ENCODE results near the gene PKIB.
A peak's percentile ranks its signal among the peaks of the same experiment; 100 is the strongest.

The PKIB gene

DNA sequence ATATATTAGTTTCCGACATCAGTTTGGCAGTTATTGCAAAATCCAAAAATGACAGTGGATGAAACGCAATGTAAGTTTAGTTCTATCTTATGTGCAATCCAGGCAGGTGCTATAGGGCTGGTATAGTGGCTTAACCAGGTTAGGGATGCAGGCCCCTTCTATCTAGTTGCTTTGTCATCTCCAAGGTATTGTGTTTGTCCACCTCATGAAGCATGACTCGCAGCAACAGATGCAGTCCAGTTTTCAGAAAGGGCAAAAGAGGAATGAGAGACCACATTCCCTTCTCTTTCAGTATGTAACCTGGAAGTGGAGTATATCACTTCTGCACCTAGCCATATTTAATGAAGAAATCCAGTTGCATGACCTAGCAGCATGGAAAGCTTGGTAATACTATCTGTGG, 59.7 kb downstream of the PKIB start:
- DNase-seq: no peak

DNA sequence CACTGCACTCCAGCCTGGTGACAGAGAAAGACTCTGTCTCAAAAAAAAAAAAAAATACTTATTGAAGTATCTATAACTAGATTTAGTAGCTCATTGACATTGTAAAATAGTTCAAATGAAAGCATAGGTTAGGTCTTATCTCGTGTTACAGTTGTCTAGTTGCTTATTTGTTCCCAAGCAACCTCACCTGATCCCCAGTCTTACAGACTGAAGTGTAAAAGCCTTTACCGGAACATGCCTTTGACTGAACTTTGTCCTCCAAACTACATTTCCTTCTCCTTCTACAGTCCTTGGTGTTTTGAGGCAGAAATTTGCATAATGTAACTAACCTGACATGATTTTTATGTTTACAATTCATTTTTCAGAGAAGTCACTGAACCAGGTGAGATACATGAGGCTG, 61.0 kb downstream of the PKIB start:
- DNase-seq: no peak

DNA sequence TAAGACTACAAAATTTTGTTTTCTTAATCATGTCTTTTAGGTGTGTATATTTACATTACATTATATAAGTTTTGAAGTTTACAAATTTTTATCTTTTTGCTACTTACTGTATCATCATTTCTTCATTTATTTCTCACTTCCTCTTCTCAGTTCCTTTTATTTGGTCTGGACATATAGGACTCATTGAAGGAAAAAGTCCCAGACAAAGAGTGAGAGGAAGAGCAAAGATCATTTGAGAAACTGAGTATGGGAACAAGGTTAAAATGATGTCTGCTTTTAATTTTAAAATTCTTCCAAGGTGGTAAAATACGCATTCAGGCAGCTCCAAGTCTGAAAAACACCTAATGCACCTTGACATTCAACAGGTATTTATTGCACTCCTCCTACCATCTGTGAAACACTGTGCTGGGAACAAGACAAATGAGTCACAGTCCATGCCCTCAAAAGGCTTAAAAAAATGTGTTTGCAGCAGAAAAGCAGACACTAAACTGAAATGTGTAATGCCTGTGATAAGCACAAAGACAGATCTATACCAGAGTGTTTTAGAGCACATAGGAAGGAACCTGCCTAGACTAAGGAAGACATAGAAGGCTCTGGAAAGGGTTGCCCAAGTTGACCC, 63.2 kb downstream of the PKIB start:
- DNase-seq: no peak

DNA sequence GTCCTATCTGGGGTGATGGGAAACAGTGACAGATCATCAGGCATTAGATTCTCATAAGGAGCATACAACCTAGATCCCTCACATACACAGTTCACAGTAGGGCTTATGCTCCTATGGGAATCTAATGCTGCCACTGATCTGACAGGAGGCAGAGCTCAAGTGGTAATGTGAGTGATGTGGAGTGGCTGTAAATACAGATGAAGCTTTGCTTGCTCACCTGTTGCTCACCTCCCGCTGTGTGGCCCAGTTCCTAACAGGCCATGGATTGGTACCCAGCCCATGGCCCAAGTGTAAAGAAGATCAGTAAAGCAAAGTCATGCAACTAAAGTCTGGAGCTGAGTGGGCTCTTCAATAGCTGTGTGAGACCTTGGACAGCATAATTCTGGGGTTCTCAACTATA, 65.9 kb downstream of the PKIB start:
- DNase-seq: no peak

DNA sequence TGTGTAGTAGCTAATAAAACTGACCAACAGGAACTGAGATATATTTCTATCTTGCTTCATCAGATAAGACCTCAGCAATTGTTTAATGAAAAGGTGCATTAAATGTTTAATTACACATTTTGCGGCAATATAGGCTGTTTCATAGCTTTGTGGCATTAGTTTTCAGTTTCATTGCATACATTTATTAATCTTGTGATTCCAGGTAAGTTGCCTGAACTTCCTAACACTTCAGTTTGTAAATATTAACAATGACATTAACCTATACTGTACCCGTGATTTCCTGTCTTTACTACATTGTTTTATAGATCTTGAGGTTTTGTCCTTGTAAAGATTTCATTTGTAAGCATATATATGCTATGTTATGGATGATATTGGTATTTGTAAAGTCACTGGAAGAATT, 66.5 kb downstream of the PKIB start:
- no peak for DNase-seq

DNA sequence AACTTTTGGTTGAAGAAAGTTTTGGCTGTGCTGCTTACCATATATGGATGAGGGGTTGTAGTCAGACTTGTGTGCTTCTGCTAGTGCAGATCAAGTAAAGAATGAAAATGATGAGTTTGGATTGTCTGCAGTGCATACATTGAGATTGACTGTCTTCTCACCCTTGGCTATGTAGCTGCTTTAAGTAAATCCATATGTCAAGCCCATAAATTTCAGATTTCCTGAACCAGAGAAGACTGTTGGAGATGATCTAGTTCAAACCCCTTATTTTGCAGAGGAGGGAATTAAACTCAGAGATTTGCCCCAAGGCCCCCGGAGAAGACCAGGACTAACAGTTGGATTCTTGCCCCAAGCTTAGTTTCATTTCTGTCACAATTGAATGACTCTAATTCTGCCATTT, 67.2 kb downstream of the PKIB start:
- DNase-seq: peak; percentile 39

DNA sequence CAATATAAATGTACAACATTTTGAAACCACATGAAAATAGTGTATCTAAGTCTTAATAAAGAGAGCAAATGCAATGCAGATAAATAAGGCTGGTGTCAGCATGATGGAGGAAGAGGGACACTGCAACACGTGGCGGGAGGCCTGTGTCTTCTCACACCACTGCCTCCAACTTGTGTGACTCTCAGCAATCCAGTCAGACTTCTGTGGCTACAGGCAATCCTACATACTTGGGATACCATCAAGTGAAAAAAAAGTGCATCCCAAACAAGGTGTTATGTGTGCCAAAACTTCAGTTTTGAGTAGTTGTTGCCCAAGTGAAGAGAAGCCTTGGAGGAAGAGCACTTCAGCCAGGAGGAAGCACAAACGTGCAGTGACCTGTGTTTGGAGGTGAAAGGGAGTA, 68.6 kb downstream of the PKIB start:
- DNase-seq: no peak

DNA sequence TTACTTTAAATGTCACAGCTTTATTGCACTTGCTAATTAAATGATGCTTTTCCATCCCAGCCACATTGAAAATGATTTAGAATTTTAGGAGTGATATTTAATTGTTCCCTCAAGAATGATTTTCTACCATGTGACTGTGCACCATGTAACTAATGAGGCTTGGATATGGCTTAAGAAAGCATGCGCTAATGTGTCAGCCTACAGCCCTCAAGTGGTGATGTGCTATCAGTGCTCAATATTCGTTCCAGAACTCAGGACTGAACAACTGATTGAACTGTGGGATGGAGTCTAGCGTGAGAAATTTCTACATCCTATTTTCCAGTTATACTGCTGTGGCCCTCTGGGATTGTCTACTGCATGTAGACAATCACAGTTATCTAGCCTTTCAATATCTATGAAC, 71.5 kb downstream of the PKIB start:
- no peak for DNase-seq

DNA sequence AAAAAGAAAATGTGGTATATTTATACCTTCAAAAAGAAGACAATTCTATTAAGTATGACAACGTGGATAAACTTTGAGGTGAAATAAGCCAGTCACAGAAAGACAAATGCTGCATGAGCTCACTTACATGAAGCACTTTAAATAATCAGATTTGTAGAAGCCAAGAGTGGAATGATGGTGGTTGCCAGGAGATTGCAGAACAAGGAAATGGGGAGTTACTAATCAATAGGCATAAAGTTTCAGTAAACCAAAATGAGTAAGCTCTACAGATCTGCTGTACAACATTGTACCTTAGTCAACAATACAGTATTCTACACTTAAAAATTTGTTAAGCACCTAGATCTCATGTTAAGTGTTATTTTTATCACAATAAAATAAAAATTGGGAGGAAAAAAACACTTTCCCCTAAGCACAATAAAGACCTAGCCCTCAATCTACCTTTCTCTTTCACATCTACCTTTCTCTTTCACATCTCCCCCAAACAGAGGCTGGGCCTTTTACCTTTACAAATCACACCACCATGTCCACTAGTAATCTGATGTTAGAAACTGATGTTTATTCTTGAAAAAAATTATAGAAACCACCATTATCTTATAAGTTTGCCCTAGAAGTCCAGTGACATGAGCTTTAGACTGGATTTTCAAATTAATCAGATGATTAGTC, 73.9 kb downstream of the PKIB start:
- no peak for DNase-seq

DNA sequence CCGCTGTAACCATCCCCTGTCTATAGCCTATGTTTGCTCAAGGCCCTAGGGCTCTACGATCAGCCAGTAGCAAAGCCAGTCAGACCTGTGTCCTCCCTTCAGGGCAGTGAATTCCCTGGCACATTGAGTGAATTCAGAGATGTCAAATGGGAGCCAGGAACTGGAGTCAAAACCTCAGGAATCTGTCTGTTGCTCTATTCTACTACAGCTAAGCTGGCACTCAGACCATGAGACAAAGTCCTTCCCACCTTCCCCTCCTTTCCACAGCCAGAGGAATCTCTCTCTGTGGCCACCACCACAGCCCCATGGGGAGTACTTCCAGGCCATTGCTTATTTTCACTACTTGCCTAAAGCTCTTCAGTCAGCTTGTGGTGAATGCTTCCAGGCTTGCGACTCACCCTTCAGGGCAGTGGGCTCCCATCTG, 82.0 kb downstream of the PKIB start:
- DNase-seq: peak; percentile 81

DNA sequence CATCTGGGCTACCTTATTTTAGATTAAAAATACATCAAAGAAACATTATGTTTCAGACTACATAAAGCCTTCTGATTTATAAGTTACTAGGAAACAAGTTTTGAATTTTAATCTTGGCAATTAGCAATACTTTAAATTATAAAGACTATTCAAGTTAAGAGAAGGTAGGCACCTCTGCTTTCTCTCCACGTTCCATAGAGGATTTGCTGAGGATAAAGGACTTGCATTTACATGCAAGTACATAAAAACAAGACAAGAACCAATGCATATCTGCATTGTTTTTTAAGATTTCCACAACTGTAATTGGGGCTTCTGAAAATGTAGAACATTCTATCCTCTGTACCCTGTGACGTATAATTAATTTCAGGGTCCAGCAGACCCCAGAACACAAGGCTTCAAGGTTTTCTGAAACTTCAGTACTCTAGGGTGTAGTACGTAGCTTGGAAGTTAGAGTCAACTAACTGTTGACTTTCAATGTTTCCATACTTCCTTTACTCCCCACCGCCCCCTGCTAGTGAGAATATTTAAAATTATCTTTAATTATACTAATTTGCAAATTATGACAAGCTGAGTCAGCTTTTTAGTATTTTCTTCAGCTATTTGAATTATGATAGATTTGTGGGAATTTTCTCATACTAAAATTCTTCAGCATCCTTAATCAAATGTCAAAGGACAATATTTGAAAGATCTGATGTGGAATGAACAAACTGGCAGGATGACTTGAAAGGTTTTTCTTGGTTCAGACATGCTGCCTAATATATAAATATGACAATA, 82.8 kb downstream of the PKIB start:
- DNase-seq: no peak

DNA sequence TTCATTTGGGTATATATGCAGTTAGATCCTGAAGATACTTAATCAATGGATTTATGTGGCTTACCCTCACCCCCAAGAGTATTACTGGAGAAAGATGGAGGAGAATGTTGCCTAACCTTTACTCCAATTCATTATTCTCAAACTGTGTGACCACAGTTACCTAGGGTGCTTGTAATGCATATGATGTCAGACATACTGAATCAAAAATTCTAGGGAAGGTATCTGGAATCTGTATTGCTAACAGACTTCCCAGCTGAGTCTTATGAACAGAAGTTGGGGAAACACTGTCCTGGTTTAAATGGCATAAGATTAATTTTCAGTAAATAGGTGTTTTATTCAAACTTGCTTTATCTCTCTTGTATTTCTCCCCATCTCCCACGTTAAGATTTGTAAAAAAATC, 83.9 kb downstream of the PKIB start:
- no peak for DNase-seq

DNA sequence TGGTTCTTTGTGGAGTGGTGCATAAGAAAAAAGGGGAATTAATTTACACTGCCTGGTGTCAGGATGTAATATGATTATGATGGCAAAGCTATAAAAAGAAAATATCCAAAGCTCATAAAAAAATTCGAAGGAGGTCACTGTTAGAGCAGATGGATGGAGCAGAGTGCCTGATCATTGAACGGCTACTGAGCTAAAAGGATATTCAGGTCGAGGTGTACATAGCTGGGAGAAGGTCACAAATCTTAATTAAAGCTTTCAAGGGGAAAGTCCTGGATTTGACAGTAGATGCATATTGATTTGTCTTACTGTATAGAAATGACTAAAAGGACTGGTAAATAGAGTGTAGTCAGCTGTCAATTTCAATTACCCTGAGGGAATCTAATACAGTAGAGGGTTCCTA, 84.4 kb downstream of the PKIB start:
- no peak for DNase-seq

DNA sequence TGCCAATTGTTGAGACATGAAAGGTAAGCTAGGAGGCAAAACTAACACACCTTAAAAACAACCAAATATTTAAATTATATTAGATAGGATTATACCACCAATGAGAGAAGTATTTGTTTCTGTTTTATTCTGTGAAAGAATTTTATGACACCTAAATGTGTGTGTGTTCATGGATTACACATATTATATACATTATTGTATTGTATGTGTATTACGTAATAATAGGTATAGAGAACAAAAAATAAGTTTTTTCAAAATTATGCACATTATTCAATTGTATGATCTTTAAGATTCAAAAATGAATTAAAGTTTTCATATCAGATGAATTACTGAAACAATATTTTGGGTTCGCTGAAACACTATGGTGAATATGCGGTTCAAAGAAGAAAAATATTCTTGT, 85.0 kb downstream of the PKIB start:
- DNase-seq: no peak

DNA sequence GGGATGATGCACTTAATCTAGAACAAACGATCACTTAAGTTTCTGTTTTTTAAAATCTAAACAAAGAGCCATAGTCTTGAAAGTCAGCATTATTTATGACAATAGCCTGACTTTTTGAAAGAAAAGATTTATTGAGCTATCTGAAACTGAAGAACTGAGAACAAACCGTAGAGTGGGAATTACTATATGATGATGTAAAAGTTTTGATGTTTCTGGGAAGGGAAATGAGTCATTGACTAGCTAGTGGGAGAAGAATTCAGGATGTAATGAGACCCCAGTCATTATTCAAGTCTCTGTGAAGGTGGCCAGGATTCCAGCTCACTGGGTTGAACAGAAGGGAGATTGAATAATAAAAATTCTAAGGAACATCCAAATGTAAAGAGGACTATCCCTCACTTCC, 85.9 kb downstream of the PKIB start:
- peak; percentile 91 for DNase-seq

DNA sequence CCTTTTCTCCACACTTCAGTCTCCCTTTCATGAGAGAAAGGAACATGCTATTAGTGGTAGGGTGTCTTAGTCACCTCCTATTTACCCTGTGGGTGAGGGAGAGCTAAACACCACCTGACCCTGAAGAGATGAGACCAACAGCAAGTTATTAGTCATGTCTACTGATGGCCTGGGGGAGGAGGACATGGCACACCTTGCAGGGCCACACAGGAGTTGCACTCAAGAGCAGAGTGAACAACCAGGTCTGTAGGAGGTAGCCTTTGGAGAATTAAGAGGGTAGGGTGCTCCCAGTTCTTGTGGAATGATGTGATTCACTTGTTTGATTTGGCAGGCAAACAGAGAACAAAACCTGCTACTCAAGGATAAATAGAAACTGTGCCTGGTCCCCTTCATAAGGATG, 86.6 kb downstream of the PKIB start:
- peak; percentile 24 for DNase-seq

DNA sequence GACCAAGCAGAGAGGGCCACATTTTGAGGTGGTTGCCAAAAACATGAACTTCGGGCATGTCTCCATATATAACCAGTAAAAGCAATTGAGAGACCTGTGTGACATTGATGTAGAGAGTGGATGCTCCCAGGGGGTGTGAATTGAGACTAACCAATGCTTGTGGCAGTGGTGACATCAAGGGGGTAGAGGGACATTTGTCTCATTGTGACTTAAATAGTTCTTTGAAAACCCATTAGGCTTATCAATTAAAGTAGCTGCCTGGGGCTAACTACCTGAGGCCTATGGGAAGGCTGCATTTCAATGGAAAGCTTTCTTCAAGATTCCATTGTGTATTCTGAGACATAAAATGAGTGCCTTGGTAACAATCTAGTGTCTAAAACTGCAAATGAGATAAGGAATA, 87.3 kb downstream of the PKIB start:
- DNase-seq: no peak

DNA sequence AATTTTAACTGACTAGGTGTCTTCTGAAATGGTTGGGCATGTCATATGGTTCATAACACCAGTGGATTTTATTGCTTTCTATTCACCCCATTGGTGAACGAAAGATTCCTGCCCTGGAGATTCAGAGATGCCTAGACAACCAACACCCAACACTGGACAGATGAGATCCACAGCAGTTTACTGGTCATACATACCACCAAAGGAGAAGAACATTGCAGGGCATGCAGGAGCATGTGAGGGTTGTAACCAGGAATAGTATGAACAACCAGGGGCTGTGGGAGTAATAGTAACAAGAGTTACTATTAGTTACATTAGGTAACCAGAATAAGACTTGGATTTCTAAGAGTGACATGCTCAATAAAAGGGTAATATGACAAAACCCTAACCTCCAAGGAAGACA, 91.5 kb downstream of the PKIB start:
- DNase-seq: no peak

DNA sequence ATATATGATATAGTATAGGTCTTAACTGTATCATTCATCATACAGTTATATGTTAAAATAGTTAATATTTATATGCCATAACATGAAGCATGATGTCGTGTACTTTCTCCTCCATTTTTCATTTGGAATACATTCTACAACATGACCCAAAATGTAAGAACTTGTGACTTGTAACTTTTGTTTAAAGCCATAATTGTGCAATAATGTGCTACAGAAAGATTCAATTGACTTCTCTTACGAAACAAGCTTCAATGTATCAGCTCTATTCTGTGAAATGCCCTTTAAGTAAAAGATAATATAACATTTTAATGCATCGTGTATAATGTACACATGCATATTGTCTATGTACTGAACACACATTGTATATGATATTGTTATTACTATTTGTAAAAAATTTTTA, 92.6 kb downstream of the PKIB start:
- no peak for DNase-seq

DNA sequence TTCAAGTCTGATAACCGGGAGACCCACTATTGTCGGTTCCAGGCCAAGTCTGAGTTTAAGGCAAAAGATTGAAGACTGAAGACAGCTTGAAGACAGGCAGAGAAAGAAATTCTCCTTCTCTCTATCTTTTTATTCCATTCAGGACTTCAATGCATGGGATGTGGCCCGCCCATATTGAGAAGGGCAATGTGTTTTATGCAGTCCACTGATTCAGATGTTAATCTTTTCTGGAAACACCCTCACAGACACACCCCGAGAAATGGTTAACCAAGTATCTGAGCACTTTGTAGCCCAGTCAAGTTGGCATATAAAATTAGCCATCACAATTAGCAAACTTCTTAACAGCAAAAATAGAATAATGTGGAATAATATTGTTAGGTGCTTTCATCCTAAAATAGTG, 93.9 kb downstream of the PKIB start:
- DNase-seq: no peak

DNA sequence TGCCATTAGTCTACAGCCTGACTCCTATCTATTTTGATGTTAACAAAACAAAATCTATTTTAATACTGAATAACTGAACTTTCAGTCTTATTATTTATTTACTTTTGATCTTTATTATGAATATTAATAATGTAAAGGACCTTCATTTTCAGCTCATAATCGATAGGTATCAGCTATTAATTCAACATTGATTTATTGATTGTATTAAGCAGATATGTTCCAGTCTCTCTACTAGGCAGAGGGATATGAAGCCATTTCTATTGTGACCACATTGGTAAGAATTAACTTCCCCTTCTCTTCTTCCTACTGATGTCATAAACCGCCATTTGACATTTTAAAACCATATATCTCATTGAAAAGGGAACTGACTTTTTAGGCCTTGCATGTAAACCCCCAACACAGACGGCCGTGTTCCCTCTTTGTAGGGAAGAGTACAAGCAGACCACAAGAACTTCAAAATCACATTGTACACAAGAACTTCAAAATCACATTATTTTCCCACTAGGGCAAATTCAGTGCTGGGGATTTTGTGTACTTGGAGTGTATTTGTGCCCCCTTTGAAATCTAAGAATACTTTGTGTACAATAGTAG, 99.8 kb downstream of the PKIB start:
- no peak for DNase-seq

DNA sequence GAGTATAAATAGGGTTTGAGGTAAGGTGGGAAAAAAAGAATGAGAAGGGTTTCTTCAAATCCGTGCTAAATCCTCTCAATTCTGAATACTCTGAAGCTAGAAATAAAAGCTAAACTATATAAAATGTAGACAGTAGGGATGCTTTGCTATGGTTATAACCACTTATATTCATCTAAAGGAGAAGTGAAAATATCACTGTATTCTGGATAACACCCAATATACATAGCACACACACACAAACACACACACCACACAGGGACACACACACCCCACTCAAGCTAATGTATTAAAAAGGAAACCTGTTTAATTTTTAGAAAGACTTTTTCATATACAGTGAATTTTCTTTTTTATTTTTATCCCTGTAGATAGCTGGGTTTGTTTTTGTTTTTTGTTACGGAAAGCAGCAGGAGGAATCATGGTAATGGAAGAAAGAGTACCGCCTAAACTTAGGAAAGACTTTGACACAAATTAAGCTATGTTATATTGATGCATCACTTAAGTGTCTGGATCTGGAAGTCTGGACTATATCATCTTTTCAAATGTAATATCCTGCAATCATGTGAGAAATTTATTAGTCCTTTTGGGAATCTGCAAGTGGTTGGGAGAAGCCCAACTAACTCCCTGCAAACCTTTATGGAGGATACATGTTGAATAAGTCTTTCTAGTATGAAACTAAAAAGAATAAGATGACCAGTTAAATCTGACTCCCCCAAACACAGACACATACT, 100.9 kb downstream of the PKIB start:
- no peak for DNase-seq

DNA sequence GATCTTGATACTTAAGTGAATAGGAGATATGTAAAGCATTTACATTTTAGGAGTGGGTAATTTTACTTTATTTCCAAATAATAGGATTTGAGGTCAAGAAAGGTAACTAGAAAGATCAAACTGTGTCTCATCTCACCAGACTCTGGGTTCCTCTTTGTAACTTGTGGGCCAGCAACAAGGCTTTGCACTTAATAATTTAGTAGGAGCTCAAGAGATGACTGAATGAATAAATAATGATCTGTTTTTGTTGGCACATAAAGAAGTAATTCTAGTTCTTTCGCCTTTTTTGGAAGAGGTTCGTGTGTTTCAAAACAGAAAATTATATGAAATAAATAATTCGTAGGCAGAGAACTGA, 101.9 kb downstream of the PKIB start:
- DNase-seq: no peak
